HG02840 (cell line): Measurements from ENCODE around the gene GTF2I.
"Not testable (repeated sequence)": the region's sequence is repeated elsewhere in the genome, so short reads cannot be mapped to it uniquely, and the experiment has no call there.

Experiments used
- ATAC-seq: cut with Tn5 transposase; IDR thresholded peaks from one replicate; pipeline ENCODE4 v1.9.1; 2021; ENCODE audit warnings: mild to moderate bottlenecking, moderate library complexity, moderate number of reproducible peaks; ENCODE audit not compliant: unreplicated experiment, low FRiP score

GTF2I gene

DNA sequence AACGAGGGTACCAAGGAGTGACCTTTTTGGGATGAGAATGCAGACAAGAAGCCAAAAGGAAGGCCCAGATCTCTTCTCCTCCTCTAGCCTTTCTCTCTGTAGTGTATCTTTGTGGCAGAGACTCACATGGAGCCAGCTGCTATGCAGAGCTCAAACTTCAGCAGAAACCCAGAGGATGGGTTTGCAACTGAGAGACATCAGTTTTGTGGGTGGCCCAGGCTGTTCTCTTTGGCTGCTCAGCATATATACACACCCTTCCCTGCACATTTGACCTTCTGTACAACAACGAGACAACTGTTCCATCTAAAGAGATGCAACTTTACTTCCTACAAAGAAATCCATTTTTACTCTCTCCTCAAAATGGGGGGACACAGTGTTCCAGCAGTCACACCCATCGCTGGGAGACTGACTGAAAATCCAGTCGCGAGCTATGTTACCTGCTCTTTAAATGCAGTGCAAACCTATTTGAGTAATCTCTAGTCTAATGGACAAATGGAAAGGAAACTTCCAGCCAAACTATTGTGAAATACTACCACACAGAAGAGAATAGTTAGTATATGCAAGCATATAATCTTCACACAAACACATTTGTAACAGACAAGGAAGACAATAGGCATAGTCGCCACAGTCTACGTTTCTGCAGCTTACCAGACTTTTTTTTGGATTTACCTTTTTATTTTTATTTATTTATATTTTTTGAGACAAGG is 51.2 kb downstream of the GTF2I start:
- no peak for ATAC-seq

DNA sequence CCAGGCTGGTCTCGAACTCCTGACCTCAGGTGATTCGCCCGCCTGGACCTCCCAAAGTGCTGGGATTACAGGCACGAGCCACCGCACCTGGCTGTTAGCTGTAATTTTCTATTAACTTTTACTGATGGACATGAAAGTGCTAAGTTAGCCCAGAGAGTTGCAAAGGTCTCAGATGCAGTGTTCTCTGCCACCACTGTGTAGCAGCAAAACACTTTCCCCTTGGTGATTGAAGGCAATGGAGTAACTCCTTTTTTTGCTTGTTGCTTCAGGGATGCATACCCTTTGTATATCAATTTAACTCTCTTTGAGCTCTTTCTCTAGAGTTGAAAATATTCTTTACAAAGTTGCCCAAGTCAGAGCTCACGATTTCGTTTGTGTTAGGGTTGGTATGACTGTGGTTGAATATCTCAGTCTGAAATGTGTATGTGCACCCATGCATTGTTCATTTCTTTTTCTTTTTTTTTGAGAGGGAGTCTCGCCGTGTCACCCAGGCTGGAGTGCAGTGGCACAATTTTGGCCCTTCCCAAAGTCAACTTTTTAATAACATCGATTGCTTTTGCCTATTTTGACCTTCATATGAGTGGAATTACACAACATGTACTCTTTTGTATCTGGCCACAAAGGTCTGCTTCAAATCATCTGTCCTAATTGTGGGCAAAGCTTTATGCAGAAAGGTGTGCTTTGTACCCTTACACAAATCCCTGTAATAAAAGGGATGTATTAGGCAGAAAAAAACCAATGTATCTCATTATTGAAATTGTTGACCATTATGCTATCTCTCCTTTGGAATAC is 52.6 kb downstream of the GTF2I start:
- ATAC-seq, result no peak

DNA sequence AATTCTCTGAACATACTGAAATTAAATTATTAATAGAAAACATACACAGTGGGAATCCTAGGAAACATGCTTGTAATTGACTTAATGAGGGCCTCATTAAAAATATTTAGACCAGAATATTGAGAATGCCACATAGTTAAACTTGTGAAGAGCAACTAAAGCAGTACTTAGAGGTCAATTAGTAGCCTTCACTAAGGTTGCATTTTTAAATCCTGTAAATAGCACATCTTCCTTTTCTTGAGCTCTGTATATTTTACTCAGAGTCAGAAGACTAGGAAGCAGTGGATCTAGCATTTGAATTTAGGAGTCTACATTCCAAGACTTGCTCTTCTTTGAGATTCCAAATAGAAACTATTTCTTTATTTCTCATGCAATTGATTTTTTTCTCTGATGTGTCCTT is 56.0 kb downstream of the GTF2I start:
- ATAC-seq, result no peak

DNA sequence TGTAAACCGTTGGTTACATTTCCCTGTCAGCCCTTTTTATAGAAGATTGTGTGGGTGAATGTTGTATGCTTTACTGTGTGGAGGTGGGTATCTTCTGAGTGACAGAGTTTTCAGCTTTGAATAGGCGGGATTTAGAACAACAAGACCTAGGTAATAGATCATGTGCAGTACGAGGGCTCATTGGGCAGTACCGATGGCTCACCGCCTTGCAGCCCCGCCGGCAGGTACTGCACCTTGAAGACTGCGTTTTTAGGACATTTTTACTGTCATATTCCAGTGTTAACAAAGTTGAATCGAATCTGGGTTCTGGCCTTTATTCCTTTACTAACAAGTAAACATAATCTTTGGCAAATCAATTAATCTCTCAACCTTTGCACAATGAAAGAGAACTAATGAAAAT is 60.4 kb downstream of the GTF2I start:
- no peak for ATAC-seq

DNA sequence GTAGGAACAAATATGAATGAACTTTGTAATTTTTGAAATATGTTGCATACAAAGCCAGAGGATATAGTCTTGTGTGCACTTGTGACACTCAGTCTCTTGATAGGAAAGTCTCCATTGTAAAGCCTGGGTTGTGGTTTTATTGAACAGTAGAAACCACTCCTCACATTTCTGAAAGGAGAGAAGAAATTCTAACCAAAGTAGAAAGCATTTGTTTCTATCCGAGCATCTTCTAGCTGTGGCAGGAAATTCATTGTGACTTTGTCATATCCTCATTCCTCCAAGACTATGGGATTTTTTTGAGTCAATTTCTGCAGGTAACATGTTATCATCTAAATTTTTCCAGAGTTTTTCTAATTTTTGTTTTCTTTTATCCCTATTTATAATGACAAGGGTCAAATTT is 60.8 kb downstream of the GTF2I start:
- ATAC-seq, result no peak

DNA sequence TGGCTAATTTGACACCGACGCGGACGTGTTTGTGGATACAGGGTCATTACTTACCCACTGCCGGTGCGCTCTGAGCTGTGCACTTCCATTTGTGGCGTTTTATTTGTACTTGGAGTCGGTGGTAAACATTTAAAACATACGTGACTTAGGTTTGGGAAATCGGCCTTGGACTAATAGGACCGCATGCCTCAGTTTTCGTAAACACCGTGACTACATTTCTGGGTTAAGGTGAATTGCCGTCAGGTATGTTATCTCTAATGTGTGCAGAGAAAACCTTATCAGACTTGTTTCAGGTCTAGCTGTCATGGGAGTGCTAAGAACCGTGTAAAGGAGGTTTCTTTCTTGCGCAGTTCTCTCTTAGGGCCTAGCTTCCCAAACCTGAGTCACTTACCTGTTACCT is 64.6 kb downstream of the GTF2I start:
- no peak for ATAC-seq

DNA sequence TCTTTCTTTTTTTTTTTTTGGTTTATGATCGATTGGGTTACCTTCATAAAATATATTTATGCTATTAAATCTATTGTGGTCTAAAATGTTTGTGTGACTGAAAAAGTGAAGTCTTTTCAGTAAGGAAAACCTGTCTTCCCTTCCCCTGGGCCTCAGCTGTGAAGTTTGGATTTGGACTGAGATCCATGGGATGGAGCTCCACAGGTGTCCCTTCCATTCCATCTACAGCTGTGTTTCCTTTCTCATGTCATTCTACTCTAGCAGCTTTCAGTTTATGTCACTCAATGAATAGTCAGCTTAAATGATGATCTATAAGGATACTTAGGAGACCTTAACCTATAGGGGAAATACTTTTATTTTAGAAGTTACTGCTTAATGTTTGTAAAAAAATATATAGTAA is 68.3 kb downstream of the GTF2I start:
- no peak for ATAC-seq

DNA sequence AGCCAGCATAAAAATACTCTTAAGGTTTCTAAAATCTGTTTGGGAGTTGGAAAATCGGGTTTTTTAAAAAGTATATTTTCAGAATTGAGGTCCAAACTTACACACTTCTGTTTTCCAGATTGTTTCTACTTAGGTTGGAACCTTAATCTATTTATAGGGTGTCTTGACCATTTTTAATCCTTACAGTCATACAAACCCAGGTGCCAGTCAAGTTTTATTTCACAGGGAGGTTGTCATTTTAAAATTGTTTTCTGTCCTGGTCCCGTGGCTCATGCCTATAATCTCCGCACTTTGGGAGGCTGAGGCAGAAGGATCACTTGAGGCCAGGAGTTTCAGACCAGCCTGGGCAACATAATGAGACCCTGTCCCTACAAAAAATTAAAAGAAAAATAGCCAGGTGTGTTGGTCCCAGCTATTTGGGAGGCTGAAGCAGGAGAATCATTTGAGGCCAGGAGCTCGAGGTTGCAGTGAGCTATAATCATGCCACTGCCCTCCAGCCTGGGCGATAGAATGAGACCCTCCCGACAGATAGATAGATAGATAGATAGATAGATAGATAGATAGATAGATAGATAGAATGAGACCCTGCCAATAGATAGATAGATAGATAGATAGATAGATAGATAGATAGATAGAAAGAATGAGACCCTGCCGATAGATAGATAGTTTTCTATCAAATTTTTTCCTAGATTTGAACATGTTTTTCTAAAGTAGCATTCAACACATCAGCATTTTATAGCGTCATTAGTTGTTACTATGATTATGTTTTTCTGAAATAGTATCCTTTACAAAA is 69.0 kb downstream of the GTF2I start:
- no peak for ATAC-seq

DNA sequence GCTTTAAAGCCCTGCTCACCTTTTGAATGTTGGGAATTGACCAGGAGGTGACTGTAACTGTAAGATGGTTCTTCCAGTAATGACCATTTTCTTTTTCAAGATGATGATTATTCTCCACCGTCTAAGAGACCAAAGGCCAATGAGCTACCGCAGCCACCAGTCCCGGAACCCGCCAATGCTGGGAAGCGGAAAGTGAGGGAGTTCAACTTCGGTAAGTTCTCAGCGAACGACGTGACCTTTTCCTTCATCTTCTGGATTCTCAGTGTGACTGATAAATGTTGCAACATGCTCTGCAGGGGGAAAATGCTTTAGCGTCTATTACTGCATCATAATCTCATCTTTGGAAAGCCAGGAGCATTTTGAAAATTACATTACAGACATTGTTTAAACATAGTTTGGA is 71.2 kb downstream of the GTF2I start:
- not testable (repeated sequence) for ATAC-seq

DNA sequence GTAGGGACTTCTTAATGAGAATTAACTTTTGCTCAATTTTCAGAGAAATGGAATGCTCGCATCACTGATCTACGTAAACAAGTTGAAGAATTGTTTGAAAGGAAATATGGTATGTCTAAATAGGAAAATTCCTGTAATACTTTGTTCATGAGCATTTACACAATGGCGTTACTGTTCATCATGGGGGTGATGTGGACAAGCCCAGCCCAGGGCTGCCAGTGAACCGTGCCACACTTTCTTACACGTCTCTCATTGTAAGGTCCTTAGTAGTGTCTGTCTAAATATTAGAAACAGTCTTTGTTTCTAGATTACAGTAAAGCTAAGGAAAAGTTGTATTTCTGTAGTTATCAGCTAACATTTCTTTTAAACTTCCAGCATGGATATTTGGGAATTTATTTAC is 72.7 kb downstream of the GTF2I start:
- not testable (repeated sequence) for ATAC-seq

DNA sequence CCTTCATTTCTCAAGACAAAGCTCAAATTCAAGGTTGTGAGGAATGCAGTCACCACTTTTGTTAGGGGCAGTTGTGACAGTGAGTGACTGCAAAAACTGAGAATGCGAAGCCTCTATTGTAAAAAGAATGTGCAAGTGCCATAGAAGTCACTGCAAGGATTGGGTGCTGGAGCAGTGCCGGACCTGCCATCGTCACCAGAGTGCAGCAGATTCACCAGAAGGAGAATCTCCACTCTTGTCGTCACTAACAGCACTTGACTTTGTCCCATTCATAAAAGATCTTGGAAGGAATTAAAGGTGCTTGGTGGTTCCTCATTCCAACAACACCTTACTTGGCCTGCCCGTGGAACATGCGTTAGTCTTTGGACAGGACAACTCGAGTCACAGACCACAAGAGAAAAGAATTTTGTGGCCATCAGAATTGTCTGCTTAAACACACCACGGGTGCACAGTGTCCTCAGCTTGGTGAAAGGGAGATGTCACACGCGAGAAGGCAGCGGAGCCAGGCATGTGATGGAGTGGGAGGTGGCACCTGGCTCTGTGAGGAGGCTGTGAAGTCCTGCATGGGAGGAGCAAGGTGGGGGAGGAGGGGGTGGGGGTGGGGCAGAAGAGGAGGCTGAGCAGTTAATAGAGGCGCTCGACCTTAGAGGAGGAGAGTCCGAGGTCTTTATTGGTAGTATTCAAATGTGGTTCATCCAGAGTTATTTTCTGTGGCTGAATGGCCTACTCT is 82.6 kb downstream of the GTF2I start:
- ATAC-seq, result not testable (repeated sequence)

DNA sequence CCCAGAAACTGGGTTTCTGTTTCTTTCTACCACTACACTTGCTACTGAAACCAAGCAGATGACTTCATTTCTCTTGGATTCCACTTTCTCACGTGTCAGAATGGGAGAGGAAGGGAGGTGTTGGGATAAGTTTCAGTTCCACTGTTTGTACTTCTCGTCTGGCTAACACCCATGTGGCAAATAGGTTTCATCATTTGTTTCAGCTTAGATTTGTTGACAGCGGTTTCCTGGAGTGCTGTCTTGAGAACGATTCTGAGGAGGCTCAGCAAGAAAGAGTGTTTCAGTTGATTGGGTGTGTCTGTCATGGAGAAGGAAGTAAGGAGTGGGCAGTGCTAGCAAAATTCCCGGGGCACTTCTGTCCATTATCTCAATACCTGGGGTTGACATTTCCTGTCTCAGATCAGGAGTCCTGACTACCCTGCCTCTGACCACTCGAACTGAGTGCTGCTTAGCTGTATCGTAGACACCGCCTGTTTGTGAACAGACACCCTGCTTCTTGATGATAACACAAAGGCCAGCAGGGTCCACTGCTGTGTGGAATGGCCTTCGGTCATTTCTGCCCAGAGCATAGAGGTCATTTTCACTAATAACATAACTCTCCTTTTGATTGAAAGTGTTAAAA is 86.5 kb downstream of the GTF2I start:
- ATAC-seq, result not testable (repeated sequence)

DNA sequence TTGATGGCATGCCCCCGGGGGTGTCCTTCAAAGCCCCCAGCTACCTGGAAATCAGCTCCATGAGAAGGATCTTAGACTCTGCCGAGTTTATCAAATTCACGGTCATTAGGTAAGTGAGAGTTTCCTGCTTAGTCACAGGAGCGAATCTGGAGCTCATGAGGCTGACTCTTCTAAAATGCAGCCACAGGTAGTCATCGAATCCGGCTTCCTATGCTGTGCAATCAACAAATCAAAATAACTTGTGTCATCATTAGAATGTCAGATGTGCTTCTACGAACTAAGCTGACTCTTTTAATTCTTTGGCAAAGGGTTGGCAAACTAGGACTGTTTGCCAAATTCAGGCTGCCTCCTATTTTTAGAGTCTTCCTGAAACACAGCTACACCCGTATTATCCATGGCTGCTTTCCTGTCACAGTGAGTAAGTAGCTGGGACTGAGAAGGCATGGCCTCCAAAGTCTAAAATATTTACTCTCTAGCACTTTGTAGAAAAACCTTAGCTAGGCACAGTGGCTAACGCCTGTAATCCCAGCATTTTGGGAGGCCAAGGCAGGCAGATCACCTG is 96.5 kb downstream of the GTF2I start:
- ATAC-seq, result not testable (repeated sequence)

DNA sequence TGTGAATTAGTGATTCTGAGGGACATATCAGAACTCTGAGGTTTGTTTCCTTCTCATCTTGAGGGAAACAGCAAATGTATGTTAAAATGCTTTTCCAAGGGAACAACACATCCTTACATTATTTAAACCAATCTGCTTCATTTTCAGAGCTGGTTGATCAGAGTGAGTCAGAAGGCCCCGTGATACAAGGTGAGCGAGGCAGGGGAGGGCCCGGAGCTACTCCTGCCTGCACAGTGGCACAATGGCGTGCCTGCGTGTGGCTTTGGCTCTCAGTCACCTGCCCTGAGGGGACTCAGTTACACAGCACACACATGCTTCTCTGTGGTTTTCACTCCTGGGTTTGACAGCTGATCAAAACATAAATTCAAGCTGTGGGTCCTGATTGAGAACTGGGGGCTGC is 99.2 kb downstream of the GTF2I start:
- not testable (repeated sequence) for ATAC-seq

DNA sequence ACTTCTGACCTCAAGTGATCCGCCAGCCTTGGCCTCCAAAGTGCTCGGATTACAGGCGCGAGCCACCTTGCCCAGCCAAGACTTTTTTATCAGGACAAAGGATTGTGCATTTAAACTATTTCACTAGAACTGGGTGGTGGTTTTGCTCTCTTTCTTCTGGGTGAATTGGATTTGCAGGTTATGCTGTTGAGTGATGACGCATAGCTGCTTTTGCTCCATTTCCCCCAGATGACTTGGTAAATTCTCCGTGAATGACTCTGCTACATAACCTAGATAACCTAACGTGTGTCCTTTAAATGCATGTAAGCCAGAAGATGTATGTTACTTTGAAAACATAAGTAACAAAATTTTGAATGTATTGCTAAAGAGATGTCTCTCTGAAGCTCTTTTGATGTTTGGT is 100.8 kb downstream of the GTF2I start:
- ATAC-seq, result not testable (repeated sequence)

DNA sequence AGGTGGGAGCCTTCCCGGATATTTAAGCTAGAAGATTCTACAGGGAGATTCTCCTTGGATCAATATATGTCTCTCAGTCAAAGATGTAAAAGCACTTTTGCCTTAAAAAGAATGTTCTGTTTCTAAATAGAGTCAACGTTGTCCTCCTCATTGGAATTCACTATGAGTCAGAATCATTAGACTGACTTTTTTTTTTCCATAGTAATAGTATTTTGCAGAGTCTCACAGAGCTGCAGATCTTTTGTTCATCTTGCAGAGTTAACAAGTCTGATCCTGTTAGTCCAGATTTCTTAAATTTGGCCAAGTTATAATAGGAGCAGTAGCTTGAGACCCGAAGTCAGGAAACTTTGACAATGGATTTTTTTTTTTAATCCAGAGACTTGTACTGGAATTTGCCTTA is 101.5 kb downstream of the GTF2I start:
- ATAC-seq, result not testable (repeated sequence)

DNA sequence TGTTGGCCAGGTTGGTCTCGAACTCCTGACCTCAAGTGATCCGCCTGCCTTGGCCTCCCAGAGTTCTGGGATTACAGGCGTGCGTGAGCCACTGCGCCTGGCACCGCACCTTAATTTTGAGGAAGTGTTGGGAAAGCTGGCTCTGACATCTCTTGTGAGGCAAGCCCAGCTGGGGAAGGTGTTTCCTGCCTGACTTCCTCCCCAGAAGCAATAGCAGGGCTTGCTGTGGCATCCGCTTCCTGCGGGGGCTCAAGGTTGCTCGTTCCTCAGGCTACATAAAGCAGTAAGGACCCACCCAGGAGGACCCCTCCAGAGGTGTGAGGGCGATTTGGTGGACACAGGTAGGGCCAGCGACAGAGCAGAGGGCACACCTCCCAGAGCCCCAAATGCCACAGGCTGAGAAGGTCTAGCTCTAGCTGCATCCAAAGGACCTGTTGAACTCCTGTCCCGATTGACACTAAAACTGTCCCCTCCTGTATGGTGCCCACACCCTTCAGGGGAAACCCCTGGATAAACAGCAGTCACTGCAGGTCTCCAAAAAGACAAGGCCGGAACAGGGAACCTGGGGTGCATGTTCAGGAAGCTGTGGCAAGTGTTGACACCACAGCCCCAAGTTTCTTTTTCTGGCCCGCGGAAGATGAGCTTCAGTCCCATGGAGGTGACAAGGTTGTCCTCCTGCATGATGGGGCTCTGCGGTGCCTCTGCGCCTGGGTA is 107.8 kb downstream of the GTF2I start:
- not testable (repeated sequence) for ATAC-seq

DNA sequence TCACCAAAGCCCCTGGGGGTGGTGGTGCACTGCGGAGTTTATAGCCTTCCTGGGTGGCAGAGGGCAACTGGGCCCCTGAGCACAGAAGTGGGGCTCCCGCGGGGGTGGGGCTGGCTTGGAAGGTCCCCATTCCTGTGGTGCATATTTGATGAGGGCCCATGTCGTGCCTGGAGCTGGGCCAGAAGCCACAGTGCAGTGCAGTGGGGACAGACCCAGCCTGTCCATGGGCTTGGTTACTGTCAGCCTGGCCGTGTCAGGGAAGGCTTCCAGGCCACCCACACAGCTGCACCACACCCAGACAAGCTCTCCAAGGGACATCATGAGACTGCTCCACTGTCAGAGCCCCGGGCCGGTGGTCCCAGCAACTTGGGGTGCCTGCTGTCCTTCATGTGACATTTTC is 109.0 kb downstream of the GTF2I start:
- ATAC-seq, result not testable (repeated sequence)

DNA sequence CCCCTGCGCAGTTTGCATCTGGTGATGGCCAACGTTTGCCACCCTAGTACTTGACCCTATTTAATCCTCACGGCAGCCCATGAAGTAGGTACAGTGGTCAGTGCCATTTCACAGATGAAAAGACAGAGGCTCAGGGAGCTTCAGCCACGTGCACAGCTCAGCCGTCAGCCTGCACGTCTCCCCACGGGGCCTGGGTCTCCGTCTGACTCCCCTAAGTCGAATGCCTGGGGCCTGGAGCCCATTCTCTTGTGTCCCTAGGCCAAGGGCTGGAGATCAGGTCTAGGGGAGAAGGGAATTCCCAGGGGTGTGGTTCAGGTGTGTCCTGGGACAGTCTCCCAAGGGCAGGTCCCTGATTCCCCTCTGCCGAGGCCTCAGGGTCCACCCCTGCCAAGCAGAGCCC is 109.5 kb downstream of the GTF2I start:
- ATAC-seq, result not testable (repeated sequence)
